Activated T-helper 17 cell treated with anti-CD3 and anti-CD28 coated beads, Interleukin-2, amount 50 U/mL, for 72 hours (primary cell): Measurements from ENCODE around the gene SH3BGR. TPM values are rescaled to one million over a fixed set of nuclear protein-coding genes. Genes with fewer than 3 reads are reported as not detected.
A peak's percentile ranks its signal among the peaks of the same experiment; 100 is the strongest.

Experiments used
- ATAC-seq: fragments of 150-1000 bp; cut with Tn5 transposase; replicated peaks from 2 replicates; pipeline ENCODE4 v1.10.0; 2021; ENCODE audit warnings: mild to moderate bottlenecking, moderate library complexity
- H3K27ac Mint-ChIP-seq: one replicate; pipeline ENCODE4 v1.8.0; 2022; ENCODE audit warnings: mixed read lengths
- H3K27me3 Mint-ChIP-seq: one replicate; pipeline ENCODE4 v1.8.0; 2022; ENCODE audit warnings: mixed read lengths
- H3K36me3 Mint-ChIP-seq: one replicate; pipeline ENCODE4 v1.8.0; 2022; ENCODE audit warnings: low read depth, mild to moderate bottlenecking, mixed read lengths
- H3K4me1 Mint-ChIP-seq: one replicate; pipeline ENCODE4 v1.8.0; 2022; ENCODE audit warnings: mixed read lengths
- H3K4me3 Mint-ChIP-seq: one replicate; pipeline ENCODE4 v1.8.0; 2022; ENCODE audit warnings: mild to moderate bottlenecking, mixed read lengths
- H3K9me3 Mint-ChIP-seq: one replicate; pipeline ENCODE4 v1.8.0; 2022; ENCODE audit warnings: mixed read lengths
- total RNA-seq, 2 donors: library from RNA; stranded (reverse); gene quantifications; one replicate each; pipeline ENCODE4 v1.2.3, GENCODE V29; 2022

SH3BGR gene
- total RNA-seq, 2 donors from 2014 or later, result 1.9 to 3.4 TPM

DNA sequence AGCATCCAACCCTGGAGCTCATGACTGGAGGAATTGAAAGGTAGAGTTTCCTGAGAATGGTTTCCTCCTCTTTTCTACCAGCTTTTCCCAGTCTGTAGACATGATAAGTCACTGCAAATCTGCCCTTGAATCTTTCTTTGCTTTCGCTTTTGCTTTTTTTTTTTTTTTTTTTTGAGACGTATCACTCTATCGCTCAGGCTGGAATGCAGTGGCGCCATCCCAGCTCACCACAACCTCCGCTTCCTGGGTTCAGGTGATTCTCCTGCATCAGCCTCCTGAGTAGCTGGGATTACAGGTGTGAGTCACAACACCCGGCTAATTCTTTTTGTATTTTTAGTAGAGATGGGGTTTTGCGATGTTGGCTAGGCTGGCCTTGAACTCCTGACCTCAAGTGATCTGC is 4.5 kb upstream of the SH3BGR start:
- no peak for ATAC-seq
- Mint-ChIP-seq H3K27ac (no peak overlapping the region), H3K4me1 (peaks cover 8% of the 10 kb centered on the region), H3K27me3 (peaks cover 17% of the 10 kb centered on the region), H3K9me3 (no peaks in the 10 kb centered on the region), H3K36me3 (peaks cover 8% of the 10 kb centered on the region), H3K4me3 (no peak overlapping the region)

DNA sequence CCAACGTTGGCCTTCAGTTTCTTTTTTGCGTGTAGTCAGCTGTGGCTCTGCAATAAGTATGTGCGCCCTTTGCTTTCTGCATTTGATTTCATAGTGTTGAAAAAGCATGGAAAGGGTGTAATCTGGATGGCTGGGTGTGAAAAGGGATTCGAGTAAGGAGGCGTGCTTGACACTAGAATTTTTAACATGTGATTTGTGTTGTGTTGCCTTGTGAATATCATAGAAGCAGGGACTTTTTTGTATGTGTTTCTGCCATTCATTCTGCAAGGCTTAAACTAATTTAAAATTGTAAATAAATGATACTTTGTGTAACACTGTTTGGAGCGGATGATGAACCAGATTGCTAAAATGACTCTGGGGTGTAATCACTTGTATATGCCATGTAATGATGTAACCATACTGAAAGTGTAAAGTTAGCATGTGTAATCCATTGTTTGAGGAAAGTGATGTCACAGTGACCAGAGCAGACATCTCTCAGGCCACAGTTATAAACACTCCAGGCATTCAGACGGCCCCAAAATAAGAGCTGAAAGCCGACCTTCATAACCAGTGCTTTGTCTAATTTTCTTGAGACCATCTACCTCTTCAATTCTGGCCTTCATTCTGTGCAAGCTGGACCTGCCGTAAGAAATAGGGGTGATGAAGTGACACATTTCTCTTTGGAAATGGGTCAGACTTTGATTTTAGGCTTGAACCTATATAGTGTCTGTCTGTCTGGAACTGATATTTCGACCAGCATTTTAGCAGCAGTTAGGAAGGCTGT is 618 bp downstream of the SH3BGR start:
- Mint-ChIP-seq H3K36me3 (no peaks in the 10 kb centered on the region), H3K27me3 (peaks cover 3% of the 10 kb centered on the region), H3K27ac (no peak overlapping the region), H3K9me3 (no peaks in the 10 kb centered on the region), H3K4me1 (no peaks in the 10 kb centered on the region), H3K4me3 (no peak overlapping the region)
- ATAC-seq, result no peak

GRCh38 chr21:39452970-39453342 is 1.2 kb downstream of the SH3BGR start:
- no peak overlapping the region for H3K27ac Mint-ChIP-seq
- no peaks in the 10 kb centered on the region for H3K36me3 Mint-ChIP-seq
- peaks cover 3% of the 10 kb centered on the region for H3K27me3 Mint-ChIP-seq
- no peaks in the 10 kb centered on the region for H3K9me3 Mint-ChIP-seq
- H3K4me1 Mint-ChIP-seq, result no peaks in the 10 kb centered on the region
- no peak overlapping the region for H3K4me3 Mint-ChIP-seq
- ATAC-seq, result no peak

GRCh38 chr21:39453571-39454179 is 1.9 kb downstream of the SH3BGR start:
- no peaks in the 10 kb centered on the region for H3K4me1 Mint-ChIP-seq
- H3K4me3 Mint-ChIP-seq, result no peak overlapping the region
- no peak overlapping the region for H3K27ac Mint-ChIP-seq
- H3K9me3 Mint-ChIP-seq, result no peaks in the 10 kb centered on the region
- H3K27me3 Mint-ChIP-seq, result peaks cover 3% of the 10 kb centered on the region
- no peak for ATAC-seq
- H3K36me3 Mint-ChIP-seq, result no peaks in the 10 kb centered on the region

DNA sequence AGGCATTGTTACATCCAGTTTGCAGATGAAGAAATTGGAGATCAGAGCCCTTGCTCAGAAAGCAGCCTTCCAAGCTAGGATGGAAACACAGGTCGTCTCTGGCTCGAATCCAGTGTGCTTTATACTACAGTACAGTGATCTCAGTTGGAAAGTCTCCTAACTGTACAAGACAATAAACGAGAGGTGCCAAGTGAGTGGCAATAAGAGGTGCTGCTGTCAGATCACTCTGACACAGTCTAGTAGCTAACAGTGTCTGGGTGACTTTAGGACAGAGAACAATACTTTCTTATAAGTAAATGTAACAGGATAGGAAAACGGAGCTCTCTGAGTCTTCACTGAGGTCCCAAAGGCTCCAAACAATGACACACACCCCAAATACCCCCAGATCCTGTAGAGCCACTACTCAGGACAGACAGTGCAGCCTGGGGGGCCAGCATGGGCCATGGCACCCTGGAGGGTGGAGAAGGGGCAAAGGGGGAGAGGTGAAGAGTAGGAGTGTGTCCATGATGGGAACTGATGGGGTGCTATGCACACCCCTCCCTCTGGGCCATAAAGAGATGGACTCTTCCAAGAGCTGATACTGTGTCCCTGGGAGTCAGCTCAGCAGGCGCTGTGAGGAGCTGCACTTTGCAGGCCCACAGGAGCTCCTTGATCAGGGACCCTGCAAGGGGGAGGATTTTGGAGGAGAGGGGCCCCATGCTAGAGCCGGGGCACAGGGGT is 3.3 kb downstream of the SH3BGR start:
- Mint-ChIP-seq H3K9me3 (no peaks in the 10 kb centered on the region), H3K27ac (no peak overlapping the region)
- no peak for ATAC-seq

GRCh38 chr21:39456665-39457064 is 4.9 kb downstream of the SH3BGR start:
- H3K4me1 Mint-ChIP-seq, result no peaks in the 10 kb centered on the region
- ATAC-seq, result no peak
- no peaks in the 10 kb centered on the region for H3K36me3 Mint-ChIP-seq

More for the DNA sequence above, 3.3 kb downstream of the SH3BGR start:
- Mint-ChIP-seq H3K27me3 (no peaks in the 10 kb centered on the region), H3K36me3 (no peaks in the 10 kb centered on the region), H3K4me3 (no peak overlapping the region), H3K4me1 (no peaks in the 10 kb centered on the region)

DNA sequence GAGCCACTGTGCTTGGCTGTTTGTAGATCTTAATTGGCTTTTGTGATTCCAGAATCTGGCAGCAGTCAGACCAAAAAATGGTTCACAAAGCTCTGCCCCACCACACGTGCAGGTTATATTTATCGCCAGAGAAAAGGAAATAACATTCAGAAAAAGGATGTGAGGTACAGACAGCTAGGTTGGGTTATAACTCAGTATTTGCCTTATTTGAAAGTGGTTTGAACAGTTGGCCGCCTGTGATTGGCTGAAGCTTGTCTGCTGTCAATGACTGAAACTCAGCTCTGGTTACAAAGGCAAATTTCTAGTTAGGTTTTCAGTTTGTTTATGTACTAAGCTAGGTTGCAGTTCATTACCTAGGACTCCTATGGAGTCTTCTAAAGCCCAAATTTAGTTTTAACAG is 9.6 kb downstream of the SH3BGR start:
- Mint-ChIP-seq H3K4me1 (no peaks in the 10 kb centered on the region), H3K9me3 (no peaks in the 10 kb centered on the region), H3K27me3 (no peaks in the 10 kb centered on the region), H3K36me3 (no peaks in the 10 kb centered on the region), H3K27ac (no peak overlapping the region), H3K4me3 (no peak overlapping the region)
- peak; percentile 50 for ATAC-seq

More at GRCh38 chr21:39456665-39457064, 4.9 kb downstream of the SH3BGR start:
- Mint-ChIP-seq H3K27ac (no peak overlapping the region), H3K27me3 (no peaks in the 10 kb centered on the region), H3K4me3 (no peak overlapping the region), H3K9me3 (no peaks in the 10 kb centered on the region)

- no peak for ATAC-seq
- Mint-ChIP-seq H3K9me3 (no peaks in the 10 kb centered on the region), H3K27me3 (no peaks in the 10 kb centered on the region), H3K36me3 (no peaks in the 10 kb centered on the region), H3K27ac (no peak overlapping the region), H3K4me3 (no peak overlapping the region), H3K4me1 (no peaks in the 10 kb centered on the region)
Observed at GRCh38 chr21:39463308-39463707, 11.5 kb downstream of the SH3BGR start.

GRCh38 chr21:39466584-39466983 is 14.8 kb downstream of the SH3BGR start:
- Mint-ChIP-seq H3K27me3 (no peaks in the 10 kb centered on the region), H3K4me3 (no peak overlapping the region), H3K36me3 (no peaks in the 10 kb centered on the region), H3K9me3 (no peaks in the 10 kb centered on the region), H3K27ac (no peak overlapping the region), H3K4me1 (no peaks in the 10 kb centered on the region)
- ATAC-seq, result no peak

DNA sequence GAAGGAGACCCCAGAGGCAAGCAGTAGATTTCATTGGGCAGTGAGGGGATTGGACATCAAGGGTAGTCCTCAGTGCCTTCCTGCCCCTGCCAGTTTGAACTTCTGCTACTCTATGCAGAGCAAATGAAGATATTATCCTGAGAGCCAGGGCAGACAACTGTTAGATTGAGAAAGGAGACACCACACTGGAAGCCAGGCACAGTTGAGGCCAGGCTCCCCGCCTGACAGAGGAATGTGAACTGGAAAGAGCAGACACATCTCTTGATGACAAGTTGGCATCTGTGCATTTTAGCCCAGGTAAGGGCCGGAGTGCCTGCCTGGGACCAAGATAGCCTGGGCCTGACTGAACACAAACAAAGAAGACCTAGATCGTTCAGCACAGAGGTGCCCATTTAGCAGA is 16.0 kb downstream of the SH3BGR start:
- Mint-ChIP-seq H3K27ac (no peak overlapping the region), H3K9me3 (no peaks in the 10 kb centered on the region), H3K4me1 (no peaks in the 10 kb centered on the region), H3K4me3 (no peak overlapping the region), H3K36me3 (no peaks in the 10 kb centered on the region), H3K27me3 (no peaks in the 10 kb centered on the region)
- ATAC-seq, result no peak

DNA sequence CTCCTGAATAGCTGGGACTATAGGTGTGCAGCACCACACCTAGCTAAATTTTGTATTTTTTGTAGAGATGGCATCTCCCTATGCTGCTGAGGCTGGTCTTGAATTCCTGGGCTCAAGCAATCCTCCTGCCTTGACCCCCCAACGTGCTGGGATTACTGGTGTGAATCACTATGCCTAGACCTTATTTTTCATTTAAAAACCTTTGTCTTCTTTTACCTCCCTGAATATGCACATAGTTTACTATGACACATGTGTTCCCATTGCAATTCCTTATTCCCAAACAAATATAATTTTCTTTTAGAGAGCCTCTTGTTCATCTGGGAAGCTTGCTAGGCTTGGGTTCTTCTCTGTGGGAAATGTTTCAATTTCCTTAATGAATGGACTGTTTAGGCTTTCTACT is 16.8 kb downstream of the SH3BGR start:
- Mint-ChIP-seq H3K27me3 (no peaks in the 10 kb centered on the region), H3K4me3 (no peak overlapping the region), H3K4me1 (no peaks in the 10 kb centered on the region), H3K9me3 (no peaks in the 10 kb centered on the region), H3K36me3 (no peaks in the 10 kb centered on the region), H3K27ac (no peak overlapping the region)
- no peak for ATAC-seq

DNA sequence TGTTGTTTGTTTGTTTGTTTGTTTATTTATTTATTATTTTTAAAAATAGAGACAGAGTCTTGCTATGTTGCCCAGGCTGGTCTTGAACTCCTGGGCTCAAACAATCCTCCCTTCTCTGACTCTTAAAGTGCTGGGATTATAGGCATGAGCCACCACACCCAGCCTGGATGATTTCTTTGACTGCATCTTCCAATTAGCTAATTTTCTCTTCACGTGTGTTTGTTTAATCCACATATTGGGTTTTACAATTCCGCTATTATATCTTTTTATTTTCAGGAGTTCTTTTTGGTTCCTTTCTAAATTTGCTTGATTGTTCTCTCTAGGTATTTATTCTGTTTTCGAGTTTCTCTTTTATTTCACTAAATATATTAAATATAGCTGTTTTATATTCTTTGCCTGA is 19.8 kb downstream of the SH3BGR start:
- Mint-ChIP-seq H3K9me3 (no peaks in the 10 kb centered on the region), H3K27ac (no peak overlapping the region), H3K4me1 (no peaks in the 10 kb centered on the region), H3K27me3 (no peaks in the 10 kb centered on the region), H3K36me3 (no peaks in the 10 kb centered on the region), H3K4me3 (no peak overlapping the region)
- no peak for ATAC-seq

DNA sequence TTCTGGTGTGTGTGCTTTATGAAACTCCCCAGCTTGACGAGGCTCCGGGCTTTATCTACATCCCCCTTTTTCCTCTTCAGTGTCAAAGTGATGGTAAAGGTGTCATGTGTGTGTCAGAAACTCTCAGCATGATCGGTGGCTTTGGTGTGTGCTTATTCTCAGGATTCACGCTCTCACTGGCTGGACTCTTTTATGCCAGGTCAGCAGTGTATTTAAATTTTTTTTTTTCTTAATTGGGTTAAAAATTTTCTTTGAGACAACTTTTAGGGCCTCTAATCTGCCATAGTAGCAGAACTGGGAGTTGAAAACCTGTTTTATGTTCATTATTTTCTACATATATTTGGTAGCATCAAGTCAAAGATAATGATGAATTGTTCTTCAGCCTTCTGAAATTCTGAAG is 21.0 kb downstream of the SH3BGR start:
- no peak overlapping the region for H3K4me3 Mint-ChIP-seq
- no peak for ATAC-seq
- H3K27ac Mint-ChIP-seq, result no peak overlapping the region
- no peaks in the 10 kb centered on the region for H3K27me3 Mint-ChIP-seq
- no peaks in the 10 kb centered on the region for H3K9me3 Mint-ChIP-seq
- H3K4me1 Mint-ChIP-seq, result no peaks in the 10 kb centered on the region
- no peaks in the 10 kb centered on the region for H3K36me3 Mint-ChIP-seq

DNA sequence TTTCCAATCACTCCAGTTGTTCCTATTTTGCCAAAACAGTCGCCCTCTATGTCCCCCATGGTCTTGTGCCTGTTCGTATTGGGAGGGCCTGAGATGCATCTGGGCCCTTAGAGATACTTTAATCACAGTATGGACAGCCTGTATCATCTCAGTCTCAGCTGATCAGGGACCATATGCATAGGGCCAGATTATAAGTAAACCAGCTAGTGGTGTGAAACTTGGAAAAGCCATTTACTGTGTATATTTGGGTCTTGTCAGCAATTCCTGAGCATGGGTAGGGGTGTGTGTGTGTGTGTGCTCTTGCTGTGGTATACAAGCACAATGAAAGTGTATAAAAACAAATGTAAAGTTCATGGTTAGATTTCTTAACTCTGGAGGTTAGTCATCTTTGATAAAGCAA is 22.8 kb downstream of the SH3BGR start:
- Mint-ChIP-seq H3K27me3 (no peaks in the 10 kb centered on the region), H3K4me1 (no peaks in the 10 kb centered on the region), H3K9me3 (no peaks in the 10 kb centered on the region), H3K36me3 (no peaks in the 10 kb centered on the region), H3K4me3 (no peak overlapping the region), H3K27ac (no peak overlapping the region)
- no peak for ATAC-seq
